GM18505 (cell line): Measurements from ENCODE around the gene MAPK11.

Experiments used
- ATAC-seq: cut with Tn5 transposase; IDR thresholded peaks from one replicate; pipeline ENCODE4 v1.9.1; 2021; ENCODE audit not compliant: unreplicated experiment
- POLR2A ChIP-seq: IDR thresholded peaks from 4 replicates; pipeline ENCODE4 v1.6.1; 2011; ENCODE audit warnings: borderline replicate concordance; ENCODE audit not compliant: insufficient read depth, insufficient read length; ENCODE audit errors: extremely low read depth

The MAPK11 gene

DNA sequence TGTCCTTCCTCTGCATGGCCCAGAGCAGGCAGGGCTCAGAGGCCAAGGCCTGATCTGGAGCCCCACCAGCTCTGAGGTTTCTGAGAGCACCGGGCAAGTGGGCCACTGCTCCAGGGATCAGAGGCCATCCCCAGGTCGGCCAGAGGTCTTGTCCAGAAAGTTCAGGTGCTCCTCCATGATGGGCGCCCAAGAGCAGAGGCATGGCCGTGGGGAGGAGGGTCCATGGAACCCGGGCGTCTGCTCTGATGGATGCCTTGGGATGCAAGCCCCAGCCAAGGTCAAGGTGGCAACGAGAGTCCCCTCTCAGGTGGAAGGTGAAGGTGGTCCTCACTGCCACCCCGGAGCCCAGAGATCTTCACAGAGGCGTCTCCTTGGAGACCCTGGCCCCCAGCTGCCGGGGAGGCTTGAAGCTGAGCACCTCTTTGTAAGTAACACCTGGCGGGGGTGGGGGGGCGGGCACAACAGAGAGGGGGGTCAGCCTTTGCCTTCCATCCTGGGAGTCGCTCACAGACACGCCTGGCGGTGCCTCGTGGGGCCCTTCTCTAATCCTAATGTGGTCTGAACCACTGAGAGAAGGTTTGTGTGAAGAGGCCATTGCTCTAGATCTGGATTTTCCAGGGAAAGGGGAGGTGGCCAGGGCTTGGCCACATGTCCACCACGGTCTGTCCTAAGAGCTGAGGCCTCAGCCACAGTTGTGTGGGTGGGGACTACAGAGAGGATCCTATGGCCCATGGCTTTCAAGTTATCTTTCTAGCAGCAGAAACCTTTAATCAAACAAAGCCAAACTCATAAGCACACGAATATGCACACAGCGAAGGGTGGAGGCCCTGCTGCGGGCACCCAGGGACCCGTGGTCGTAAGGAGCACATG is 16.9 kb downstream of the MAPK11 start:
- no peak for ATAC-seq
- TF ChIP-seq POLR2A = no peak

DNA sequence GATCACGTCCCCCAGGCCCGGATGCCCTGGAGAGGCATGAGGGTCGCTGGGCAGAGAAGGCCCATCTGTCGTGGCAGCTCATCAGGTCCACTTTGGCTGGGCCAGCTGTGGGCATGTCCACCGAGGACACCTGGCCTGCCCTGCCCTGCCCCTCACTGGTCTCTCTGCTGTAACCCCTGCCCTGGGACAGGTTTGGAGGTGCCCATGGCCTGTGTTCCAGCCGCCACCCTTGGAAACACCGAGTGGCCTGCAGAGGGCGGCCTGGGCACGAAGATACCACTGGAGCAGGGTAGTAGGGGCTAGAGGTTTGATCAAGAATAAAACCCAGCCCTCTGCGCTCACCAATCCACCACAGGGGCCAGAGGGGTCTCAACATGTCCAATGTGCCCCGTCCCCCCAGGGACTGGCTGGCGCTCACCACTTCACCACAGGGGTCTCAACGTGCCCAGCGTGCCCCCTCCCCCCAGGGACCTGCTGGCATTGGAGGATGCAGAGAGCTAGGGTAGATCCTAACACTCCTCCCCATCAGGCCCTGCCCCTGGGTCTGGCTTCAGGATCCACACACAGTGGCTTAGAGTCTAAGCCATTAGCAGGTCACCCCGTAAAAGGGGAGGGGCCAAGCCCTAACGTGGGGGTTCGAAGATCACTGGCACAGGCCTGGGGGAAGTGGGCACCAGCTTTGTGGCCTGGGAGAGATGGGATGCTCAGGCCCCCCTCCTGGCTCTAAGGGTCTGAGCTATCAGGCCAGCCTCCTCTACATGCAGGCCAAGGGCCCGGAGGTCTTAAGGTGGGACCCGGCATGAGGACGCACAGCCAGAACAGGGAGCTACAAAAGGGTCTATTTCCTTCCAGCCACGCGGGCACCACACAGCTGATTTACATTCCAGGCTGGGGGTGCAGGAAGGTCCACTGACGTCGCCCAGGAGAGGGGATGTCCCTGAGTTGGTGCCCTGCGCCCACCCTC is 17.8 kb downstream of the MAPK11 start:
- ATAC-seq = no peak
- TF ChIP-seq POLR2A = no peak

DNA sequence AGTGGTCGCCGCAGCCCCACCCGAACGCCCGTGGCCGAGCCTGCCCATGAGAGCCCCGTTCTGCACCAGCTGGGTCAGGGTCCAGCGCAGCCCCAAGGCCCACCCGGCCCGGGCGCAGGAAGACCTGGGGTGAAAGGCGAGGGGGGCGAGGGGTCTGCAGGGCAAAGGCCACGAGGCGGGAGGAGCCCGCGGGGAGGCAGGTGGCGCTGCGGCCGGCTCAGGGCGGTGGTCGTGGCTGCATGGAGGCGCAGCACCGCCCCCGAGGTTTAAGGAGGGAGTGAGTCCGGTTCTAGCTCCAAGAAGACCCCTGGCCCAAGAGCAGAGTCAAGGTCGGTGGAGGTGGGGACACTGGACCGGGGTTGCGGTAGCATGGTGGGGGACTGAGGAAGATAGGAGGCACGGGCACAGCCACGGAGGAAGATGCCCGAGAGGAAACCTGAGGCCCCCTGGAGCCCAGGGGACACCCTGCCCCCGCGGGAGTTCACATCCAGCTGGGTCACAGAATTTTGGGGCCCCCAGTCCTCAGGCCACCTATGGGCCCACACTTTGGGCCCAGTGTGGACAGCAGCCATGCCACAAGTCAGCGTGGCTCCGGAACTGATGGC is 18.6 kb downstream of the MAPK11 start:
- peak; percentile 1 for ATAC-seq
- TF ChIP-seq POLR2A = no peak

DNA sequence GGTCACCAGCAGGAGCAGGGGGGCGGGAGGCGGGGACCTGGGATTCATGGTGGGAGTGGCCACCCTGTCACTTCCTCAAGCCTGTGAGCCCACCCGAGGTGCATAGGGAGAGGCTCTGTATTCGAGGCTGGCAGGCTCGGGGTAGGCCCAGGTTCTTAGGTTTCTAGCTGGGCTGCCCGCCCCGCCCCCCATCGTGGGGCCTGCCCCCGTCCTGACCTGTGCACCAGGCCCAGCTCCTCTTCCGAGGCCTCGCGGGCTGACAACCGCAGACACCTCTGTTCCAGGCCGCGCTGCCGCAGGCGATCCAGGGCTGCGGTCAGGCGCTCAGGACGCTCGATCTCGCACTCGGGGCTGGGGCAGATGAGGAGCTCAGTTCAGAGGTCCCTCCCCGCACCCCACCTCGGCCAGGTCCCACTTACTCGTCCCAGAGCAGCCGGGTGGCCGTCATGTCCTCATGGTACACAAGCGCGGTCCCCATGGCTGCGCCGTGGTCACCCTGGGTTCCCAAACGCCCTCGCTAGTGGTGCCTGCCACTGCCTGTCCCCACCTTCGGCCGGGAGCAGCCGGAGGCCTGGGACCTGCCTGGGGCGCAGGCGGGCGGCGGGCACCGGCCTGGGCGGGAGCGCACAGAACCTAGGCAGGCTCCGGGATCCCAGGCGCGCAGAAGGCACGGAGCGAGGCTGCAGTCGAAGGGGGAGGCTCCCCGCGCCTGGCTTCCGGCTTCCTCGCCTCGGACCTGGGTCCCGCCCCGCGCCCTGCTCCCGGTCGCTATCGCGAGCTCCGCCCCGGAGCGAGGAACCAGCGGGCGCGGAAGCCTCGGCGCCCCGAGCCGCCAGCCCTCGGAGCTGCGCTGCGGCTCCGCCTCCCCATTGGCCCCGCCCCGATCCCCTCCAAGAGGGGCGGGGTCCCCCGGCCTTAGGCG is 19.4 kb downstream of the MAPK11 start, which contains the start of gene HDAC10:
TSS of gene HDAC10 (minus strand) at position 711 of the 922 bp plus-strand sequence. CDS start at position 478, 233 bp downstream.
- TF ChIP-seq POLR2A = peak; percentile 73
- ATAC-seq = peak; percentile 48

DNA sequence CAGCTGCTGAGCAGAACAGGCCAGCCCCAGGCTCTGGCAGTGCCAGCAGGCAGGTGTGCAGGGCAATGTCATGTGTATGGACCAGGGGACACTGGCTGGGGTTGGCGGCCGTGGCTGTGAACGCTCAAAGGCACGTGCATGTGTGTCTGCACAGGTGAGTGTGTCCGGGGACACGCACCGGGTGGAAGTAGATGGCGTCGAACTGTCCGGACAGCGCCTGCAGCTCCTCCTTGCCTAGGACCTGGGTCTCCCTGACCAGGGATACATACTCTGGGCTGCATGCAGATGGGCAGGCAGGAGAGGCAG is 20.0 kb downstream of the MAPK11 start:
- TF ChIP-seq POLR2A = no peak
- no peak for ATAC-seq

DNA sequence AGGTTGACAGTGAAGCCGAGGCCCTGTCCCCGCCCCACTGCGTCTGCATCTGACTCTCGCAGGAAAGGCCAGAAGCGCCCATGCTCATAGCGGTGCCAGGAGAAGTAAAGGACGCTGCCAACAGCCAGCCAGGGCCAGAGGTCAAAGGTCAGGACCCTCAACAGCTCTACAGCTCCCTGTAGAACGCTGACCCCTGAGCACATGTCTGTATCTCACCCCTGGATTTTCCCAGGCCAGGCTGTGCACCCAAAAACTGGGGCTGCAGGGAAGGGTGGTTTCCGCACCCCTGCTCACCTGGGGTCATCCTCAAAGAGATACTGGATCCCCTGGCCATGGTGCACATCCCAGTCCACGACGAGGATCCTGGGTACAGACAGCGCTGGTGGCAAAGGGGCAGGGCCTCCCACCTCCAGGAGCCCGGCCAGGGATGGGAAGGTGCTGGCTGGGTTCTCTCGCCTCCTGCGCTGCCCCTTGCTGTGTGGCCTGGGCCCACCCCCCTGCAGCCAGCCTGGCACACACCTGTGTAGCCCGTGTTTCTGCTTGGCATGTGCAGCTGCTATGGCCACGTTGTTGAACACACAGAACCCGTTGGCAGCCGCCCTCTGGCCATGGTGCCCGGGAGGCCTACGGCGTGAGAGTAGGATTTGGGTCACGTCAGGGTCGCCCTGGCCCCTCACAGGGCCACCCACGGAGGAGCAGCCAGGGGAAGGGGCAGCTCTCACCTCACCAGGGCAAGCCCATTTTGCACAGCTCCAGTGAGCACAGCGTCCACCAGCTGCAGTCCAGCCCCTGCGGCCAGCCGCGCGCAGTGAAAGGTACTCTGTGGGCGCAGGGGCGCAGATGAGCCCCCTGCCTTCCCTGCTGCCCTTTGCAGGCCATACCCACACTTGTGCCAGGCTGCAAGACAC is 20.6 kb downstream of the MAPK11 start:
- no peak for TF ChIP-seq POLR2A
- no peak for ATAC-seq

DNA sequence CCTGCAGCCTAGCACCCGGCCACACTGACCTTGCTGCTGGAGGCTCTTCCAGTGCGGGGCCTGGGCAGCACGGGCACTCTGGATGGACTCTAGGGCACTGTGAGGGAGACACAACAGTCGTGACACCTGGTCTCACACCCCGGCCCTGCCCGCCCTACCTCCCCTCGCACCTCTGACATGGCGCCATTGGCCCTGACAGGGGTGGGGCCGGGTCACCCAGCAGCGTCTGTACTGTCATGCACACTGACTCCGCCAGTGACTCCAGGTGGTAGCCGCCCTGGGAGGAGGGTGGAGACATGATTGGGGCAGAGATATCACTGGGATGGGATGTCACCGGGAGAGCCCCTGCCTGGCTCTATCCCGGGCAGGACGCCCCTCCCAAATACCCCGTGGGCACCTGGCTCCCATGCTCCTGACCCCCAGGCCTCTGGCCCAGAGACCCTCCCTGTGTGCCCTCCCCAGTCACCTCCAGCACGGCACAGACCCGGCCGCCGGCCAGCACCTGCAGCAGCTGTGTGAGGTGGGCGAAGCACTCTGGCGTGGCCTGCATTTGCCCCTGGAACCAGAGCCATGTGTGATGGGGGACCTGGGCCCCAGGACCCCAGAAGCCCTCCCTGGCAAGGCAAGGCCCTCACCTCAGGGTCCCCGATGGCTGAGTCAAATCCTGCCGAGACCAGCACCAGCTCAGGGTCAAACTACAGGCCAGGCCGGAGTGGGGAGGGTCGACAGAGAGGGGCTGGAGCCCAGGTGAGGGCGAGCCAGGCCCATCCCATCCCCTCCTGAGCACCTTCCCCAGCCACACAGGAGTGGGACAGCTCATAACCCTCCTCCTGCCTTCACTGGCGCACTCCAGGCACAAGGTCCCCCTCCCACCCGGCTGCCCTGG is 21.7 kb downstream of the MAPK11 start:
- TF ChIP-seq POLR2A = no peak
- no peak for ATAC-seq

DNA sequence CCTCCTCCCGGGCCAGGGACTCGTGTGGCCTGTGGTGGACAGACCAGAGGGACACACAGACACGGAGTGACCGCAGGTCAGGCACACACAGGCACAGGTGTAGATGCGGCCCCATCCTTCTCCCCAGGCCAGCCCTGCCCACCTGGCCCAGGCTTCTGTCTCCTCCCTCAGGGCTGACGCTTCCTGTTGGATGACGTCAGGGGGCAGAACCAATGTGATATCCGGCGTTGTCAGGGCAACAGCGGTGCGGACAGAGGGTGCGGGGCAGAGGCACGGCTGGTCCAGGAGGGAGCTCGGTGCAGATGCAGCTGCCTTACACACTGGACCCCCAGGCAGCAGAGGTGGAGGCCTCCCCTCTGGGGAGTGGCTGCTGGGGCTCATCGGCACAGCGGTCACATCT is 22.4 kb downstream of the MAPK11 start:
- no peak for ATAC-seq
- no peak for TF ChIP-seq POLR2A

DNA sequence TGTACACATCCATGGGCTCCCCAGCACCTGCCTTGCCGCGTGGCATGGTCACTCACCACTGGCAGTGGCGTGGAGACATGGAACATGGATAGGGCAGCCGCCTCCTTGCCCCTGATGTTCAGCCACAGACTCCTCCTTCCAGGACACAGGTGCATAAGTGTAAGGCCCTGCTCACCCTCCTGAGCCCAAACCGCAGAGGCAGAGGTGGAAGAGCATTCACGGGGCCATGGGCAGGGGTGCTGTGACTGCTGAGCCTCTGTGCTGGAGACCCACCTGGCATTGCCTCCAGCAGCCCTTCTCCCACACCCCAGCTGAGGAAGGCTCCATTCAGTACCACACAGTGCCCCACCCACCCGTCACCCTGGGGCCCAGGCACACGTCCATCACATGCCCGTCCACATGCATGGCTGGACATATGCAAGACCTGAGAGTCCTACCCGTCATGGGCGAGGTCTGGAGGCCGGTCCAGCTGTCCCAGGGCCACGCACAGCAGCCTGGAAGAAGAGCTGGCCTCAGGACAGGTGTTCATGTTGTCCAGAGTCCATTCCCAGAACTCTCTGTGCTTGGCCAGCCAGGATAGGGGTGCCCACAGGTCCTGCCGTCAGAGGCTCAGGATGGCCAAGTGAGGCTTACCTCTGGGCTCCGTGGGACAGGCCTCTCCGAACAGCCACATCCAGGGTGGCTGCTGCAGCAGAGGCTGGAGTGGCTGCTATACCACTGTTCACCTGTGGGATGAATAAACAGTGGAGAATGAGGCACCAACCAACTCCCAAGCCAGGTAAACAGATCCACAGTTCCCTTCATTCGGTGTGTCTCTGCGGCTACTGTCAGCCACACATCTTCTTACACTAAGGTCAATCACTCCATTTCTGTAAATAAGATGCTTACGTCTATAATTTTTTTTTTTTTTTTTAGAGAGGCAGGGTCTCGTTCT is 23.7 kb downstream of the MAPK11 start:
- no peak for ATAC-seq
- TF ChIP-seq POLR2A = no peak

DNA sequence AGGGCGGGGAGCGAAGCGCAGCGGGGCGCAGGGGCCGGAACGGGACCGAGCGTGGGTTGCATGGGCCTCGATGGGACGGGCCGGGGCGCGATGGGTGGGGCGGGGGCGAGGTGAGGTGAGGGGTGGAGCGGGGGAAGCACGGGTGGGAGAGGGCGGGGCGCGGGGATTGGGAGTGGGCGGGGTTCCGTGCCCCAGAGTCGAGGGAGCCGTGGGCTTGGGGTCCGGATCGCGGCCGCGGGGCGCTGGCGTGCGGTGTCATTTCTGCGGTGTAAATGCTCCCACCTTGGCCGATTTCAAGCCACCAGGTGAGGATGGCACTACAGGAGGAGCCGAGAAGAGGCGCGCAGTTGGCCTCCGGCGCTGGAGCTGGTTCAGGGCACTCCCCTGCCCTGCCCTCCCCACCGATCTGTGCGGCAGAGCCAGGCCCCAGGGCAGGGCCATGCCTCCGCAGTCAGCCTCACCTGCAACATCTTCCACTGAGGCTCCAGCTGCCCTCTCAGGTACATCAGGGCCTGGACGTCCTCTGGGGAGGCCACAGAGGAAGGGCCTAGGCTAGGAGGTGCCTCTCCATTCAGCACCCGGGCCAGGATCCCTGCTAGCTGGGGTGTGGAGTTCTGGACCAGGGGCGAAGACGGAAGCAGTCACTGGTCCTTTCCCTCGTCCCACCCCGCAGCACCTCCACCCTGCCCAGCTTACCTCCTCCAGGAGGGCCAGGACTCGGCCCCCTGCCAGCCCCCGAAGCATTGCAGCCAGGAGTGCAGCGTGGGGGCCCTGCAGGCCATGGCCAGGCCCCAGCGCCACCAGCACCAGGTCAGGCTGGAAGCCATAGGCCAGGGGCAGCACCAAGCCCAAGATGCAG is 24.7 kb downstream of the MAPK11 start:
- no peak for TF ChIP-seq POLR2A
- no peak for ATAC-seq
